ENCODE measurements around the gene ABLIM2. TPM values are rescaled to one million over a fixed set of nuclear protein-coding genes. Genes with fewer than 3 reads are reported as not detected.

The ABLIM2 gene
- polyA plus RNA-seq, 3 donors: 0.21 TPM; not detected in 2

DNA sequence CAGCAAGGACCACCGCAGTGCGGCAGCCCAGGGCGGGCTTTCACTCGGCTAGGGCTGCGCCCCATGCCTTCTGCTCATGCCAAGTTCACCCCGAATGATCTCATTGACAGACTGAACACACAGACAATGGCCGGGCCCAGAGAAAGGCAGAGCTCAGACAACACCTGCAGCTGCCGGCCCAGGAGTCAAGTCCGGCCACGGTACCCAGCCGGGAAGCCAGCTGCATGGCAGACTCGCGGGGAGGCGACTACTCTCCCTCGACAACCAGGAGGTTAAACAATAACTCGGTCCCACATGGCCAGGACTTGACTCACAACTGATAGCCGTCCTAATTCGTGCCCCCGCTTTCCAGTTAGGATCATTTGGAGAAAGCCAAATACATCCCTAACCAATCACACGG, 50.4 kb downstream of the ABLIM2 start:
- H3K36me3 ChIP-seq (replicated peaks in 1 of 2; ENCODE audit: control insufficient read depth in 1 of 2, insufficient read depth in 2 of 2, low read length in 2 of 2): no peaks in the 10 kb centered on the region
- H3K27me3 ChIP-seq (ENCODE audit: control insufficient read depth in 2 of 2, insufficient read depth in 2 of 2, low read length in 2 of 2): peaks cover 0 to 5% of the 10 kb centered on the region in 2 donors
- Mint-ChIP-seq H3K36me3 (no peaks in the 10 kb centered on the region), H3K27me3 (ENCODE audit: low read depth in 3 of 3) (peaks cover 2 to 18% (median 17%) of the 10 kb centered on the region in 3 donors), H3K27ac (no peak overlapping the region), H3K9me3 (peaks cover 0 to 4% (median 0%) of the 10 kb centered on the region in 7 donors), H3K4me3 (no peak overlapping the region), H3K4me1 (no peaks in the 10 kb centered on the region)
- no peaks in the 10 kb centered on the region for H3K9me3 ChIP-seq (replicated peaks in 1 of 2; ENCODE audit: control insufficient read depth in 1 of 2, insufficient read depth in 1 of 2, low read length in 2 of 2)
- intact Hi-C loops (cut with micrococcal nuclease): no loop called here
- H4K20me1 ChIP-seq (ENCODE audit: insufficient read depth, low read length): no peaks in the 10 kb centered on the region
- 92% methylated on average over 19 of the region's 20 CpGs for WGBS (ENCODE audit: insufficient coverage)
- H3K9ac ChIP-seq (ENCODE audit: insufficient read depth, low read length, poor library complexity, severe bottlenecking): no peak overlapping the region
- H3K79me2 ChIP-seq (ENCODE audit: insufficient read depth, low read length): no peaks in the 10 kb centered on the region
- H3K4me1 ChIP-seq (ENCODE audit: control insufficient read depth in 1 of 2, insufficient read depth in 2 of 2, low read length in 2 of 2): no peaks in the 10 kb centered on the region
- H2AFZ ChIP-seq (ENCODE audit: insufficient read depth, low read depth, low read length, poor library complexity, severe bottlenecking): no peak overlapping the region
- H3K27ac ChIP-seq (ENCODE audit: low read depth in 1 of 2, low read length in 2 of 2): no peak overlapping the region
- DNase-seq: no peak
- no peak overlapping the region for H3K4me3 ChIP-seq (replicated peaks in 1 of 3; ENCODE audit: low read depth in 2 of 3, low read length in 3 of 3)
- TF ChIP-seq, protein P1, sequence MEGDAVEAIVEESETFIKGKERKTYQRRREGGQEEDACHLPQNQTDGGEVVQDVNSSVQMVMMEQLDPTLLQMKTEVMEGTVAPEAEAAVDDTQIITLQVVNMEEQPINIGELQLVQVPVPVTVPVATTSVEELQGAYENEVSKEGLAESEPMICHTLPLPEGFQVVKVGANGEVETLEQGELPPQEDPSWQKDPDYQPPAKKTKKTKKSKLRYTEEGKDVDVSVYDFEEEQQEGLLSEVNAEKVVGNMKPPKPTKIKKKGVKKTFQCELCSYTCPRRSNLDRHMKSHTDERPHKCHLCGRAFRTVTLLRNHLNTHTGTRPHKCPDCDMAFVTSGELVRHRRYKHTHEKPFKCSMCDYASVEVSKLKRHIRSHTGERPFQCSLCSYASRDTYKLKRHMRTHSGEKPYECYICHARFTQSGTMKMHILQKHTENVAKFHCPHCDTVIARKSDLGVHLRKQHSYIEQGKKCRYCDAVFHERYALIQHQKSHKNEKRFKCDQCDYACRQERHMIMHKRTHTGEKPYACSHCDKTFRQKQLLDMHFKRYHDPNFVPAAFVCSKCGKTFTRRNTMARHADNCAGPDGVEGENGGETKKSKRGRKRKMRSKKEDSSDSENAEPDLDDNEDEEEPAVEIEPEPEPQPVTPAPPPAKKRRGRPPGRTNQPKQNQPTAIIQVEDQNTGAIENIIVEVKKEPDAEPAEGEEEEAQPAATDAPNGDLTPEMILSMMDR (IDR thresholded peaks at IDR 0.05): no peak
- no peak overlapping the region for H3K4me2 ChIP-seq (replicated peaks; ENCODE audit: extremely low read depth, low read length, poor library complexity, severe bottlenecking)

DNA sequence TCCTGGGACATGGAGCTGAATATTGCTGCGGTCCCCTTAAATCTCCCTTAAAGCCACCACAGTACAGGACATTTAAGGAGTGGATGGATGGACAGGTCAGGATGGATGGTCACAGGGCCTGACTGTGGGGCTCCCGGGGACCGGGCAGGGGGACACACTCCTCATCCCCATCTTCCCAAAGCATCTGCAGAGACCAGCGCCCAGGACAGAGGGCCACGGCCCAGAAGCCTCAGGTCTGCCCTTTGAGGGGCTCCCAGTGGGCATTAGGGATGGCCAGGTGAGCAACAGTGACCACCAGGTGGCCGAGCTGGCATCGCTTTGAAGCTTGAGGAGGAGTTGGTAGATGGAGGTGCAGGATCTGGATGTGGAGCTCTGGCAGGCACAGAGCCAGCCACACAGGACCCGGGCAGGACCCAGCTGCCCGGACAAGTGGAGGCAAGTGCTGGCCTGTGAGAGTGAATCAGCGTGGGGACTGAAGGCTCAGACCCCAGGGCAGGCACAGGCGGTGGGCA, 51.4 kb downstream of the ABLIM2 start:
- Histone ChIP-seq H3K79me2 (ENCODE audit: insufficient read depth, low read length) (no peaks in the 10 kb centered on the region), H3K36me3 (replicated peaks in 1 of 2; ENCODE audit: control insufficient read depth in 1 of 2, insufficient read depth in 2 of 2, low read length in 2 of 2) (no peaks in the 10 kb centered on the region), H3K9me3 (replicated peaks in 1 of 2; ENCODE audit: control insufficient read depth in 1 of 2, insufficient read depth in 1 of 2, low read length in 2 of 2) (no peaks in the 10 kb centered on the region), H3K4me3 (replicated peaks in 1 of 3; ENCODE audit: low read depth in 2 of 3, low read length in 3 of 3) (no peak overlapping the region), H3K9ac (ENCODE audit: insufficient read depth, low read length, poor library complexity, severe bottlenecking) (no peak overlapping the region), H3K27me3 (ENCODE audit: control insufficient read depth in 2 of 2, insufficient read depth in 2 of 2, low read length in 2 of 2) (peaks cover 0 to 4% of the 10 kb centered on the region in 2 donors), H2AFZ (ENCODE audit: insufficient read depth, low read depth, low read length, poor library complexity, severe bottlenecking) (no peak overlapping the region), H4K20me1 (ENCODE audit: insufficient read depth, low read length) (no peaks in the 10 kb centered on the region), H3K27ac (ENCODE audit: low read depth in 1 of 2, low read length in 2 of 2) (no peak overlapping the region), H3K4me1 (ENCODE audit: control insufficient read depth in 1 of 2, insufficient read depth in 2 of 2, low read length in 2 of 2) (no peaks in the 10 kb centered on the region), H3K4me2 (replicated peaks; ENCODE audit: extremely low read depth, low read length, poor library complexity, severe bottlenecking) (no peak overlapping the region)
- TF ChIP-seq, protein P1 (IDR thresholded peaks at IDR 0.05): no peak
- no peaks in the 10 kb centered on the region for H3K4me1 Mint-ChIP-seq
- peaks cover 0 to 4% (median 0%) of the 10 kb centered on the region in 7 donors for H3K9me3 Mint-ChIP-seq
- DNase-seq: no peak
- 91% methylated on average over 5 of the region's 11 CpGs for WGBS (ENCODE audit: insufficient coverage)
- H3K27me3 Mint-ChIP-seq (ENCODE audit: low read depth in 3 of 3): peaks cover 2 to 12% (median 12%) of the 10 kb centered on the region in 3 donors
- no peak overlapping the region for H3K4me3 Mint-ChIP-seq
- intact Hi-C loops (cut with micrococcal nuclease): no loop called here
- no peaks in the 10 kb centered on the region for H3K36me3 Mint-ChIP-seq
- no peak overlapping the region for H3K27ac Mint-ChIP-seq
